Renal pelvis (tissue), 4 donors: ENCODE data around the gene PAF1. TPM values are rescaled to one million over a fixed set of nuclear protein-coding genes. Genes with fewer than 3 reads are reported as not detected.
"Not testable (repeated sequence)": the region's sequence is repeated elsewhere in the genome, so short reads cannot be mapped to it uniquely, and the experiment has no call there.

Source experiments
- DNase-seq: peaks from one replicate; pipeline ENCODE4 v3.0.0-alpha.2; 2013
- polyA plus RNA-seq, 3 donors: library from polyadenylated mRNA; unstranded; fragments of 120-200 nt; gene quantifications; one replicate each; pipeline ENCODE4 v1.2.1, GENCODE V29; 2013; ENCODE audit not compliant: insufficient read length in 3 of 3

PAF1 gene
- polyA plus RNA-seq, 3 donors: 63.3 to 79.3 (median 77.1) TPM

DNA sequence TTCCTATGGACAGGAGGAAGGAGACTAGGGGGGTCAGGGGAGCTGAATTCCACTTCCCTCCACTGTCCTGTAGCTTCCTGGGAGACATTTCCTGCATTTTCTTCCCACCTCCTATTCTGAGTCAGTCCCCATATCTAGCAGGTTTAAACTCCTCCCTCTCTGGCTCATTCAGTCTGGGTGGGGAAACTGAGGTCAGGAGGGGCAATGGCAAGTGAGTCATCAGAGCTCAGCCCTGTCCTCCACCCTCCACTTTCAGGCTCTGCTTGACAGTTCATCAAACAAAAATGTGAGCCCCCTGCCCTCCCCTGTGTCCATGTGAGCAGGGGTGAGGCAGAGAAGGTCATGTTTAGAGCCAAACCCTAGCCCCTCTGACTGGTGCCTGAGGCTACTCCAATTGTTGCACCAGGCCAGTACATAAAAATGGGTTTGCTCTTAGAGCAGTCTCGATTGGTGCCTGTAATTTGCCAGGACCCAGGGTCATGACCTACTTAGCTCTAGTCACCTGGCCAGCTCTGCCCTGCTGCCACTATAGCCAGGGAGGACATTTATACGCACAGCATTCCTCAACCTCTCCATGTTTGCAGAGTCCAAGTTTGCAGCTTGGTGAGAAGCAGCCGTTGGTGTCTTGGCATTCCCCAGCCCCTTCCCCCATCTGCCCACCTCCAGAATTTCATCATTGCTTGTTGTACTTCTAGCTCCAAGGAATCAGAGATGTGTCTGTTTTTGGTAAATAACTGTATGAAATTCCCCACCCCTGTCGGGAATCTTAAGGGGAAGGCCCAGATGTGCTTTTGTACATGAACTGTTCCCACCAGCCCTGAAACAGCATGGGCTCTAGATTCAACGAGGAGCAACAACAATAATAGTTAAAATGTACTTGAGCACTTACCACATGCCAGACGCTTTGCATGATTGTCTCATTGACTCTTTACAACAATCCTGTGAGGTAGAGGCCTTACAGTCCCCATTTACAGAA, 27.9 kb downstream of the PAF1 start:
- no peak for DNase-seq

DNA sequence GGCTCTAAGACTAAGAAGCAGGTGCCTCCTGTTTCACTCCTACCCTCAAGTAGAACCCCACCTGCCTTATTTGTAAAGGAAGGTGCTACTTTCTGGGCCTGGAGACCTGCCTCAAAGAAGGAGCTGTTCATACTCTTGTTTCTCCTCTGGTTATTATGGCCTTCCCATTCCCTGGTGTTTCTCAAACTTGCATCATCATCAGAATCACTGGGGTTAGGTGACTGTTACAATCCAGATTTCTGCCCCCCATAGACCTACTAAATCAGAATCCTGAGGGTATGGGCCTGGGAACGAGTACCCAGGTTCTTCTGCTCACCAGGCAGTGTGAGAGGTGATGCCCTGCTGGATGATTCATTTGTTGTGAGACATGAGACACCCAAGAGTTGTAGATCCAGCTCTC, 30.3 kb downstream of the PAF1 start:
- DNase-seq: no peak

DNA sequence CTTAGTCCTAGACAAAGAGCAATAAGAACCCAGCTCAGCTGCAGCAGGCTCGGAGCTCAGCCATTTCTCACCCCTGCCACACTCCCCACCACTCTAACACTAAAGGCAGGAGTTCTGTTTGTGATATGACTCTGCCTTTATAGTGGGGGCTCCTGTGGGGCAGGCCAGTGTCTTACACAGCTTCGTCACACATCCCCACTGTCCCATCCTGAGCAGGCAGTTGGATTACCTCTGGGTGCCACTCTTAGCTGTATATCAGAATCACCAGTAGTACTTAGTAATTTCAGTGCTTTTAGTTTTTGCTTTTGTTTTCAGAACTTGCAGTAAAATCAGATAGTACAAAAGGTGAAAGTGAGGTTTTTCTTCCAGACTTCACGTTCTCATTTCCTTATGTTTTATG, 31.9 kb downstream of the PAF1 start:
- no peak for DNase-seq

DNA sequence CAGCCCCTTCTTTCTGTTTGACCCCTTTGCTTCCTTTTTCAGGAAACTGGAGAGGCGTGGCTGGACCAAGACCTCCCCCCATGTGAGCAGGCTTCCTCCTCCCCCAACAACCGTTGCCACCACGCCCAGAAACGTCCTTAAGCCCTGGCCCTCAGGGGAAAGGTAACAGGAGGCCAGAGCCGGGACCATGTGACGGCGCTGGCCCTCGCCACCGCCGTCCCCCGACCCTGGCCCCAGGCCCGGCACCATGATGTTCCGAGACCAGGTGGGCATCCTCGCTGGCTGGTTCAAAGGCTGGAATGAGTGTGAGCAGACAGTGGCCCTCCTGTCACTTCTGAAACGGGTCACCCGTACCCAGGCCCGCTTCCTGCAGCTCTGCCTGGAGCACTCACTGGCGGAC, 34.3 kb downstream of the PAF1 start:
- DNase-seq: no peak

DNA sequence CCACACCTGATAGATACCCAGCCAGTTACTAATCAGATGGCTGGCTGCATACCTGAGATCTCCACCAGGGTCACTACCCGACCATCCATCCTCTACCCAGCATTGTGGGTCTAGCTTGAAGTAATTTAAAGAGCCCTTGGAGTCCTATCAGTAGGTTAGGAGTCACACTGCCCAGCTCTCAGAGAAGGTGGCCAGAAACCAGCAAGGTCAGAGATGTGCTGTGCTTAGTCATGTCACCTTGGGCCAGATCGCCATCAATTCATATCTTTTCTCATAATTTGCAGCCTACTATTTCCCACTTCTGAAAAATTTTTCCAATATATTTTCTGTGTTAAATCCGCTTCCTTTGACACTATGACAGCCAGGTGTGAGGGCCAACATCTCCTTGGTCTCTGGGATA, 34.8 kb downstream of the PAF1 start:
- no peak for DNase-seq

DNA sequence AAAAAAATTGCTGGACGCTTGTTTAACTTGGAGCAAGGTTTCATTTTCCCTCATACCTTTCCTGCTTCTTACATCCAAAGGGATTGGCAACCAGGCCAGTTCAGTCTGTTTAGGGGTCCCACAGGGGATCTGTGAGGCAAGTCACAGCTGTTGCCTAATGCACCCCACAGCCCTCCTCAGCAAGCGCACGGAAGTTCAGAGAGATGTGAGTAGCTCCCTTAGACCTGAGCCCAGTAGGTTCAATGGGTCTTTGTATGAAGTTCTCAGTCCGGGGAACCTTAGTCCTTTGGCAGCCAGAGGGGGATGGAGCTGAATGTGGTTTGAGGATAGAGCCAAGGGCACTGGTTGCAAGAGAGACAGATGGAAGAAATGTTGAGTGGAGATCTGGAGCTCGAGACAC, 35.7 kb downstream of the PAF1 start:
- no peak for DNase-seq

DNA sequence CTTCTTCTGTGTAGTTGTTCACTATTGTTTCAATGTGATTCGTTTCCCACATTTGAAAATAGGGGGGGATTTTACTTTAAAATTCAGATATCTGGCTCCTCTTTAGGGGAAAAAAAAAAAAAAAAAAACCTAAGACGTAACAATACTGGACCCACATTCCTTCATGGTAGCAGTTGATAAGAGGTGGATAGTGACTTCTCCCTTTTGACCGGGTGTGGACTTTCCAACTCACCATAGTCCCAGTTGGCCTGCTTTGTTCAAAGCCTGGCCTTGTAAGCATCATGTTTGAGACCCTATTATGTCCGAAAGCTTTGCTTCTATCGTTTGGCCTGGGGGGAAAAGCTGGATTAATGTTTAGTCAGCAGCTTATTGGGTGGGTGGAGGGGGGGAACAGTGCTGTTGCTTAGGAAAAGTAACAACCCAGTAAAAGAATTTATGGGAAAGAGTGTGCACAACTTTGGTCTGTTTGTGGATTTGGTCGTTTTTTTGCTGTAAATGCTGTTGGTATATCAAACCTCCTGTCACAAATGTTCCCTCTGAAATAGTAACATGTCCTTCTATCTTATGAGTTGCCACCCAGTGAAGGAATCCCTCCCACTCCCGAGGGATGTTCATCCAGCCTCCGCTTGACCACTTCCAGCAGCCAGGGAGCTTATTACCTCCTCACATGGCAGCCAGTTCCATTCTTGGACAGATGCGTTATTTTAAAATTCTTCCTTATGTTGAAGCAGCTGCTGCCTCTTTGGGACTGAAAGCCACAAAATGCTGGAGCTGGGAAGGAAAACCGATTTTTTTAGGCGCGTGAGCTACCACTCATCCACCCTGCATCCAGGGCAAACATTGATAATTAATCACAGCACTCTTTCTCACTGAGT, 38.3 kb downstream of the PAF1 start:
- DNase-seq: no peak

DNA sequence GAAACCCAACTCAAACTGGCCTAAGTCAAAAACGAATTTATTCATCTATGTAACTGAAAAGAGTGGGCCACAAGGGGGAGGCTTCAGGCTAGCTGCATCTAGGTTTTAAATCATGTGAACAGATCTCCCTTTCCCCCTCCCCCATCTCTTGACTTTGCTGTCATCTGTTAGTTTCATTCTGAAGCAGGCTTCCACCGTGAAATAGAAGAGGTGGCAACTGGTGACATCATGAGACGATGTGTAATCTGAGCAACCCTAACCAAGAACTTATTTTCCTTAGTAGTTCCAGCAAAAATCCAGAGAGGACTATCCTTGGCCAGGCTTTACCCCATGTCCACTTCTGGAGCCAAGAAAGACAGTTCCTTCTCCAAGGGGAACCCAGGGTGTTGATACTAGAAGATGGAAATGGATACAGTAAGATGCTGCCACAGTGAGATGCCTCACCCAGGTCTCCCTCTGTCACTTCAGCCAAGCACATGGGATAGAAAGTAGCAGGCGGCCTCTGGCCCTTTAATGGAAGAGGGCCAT, 39.3 kb downstream of the PAF1 start:
- DNase-seq: no peak

DNA sequence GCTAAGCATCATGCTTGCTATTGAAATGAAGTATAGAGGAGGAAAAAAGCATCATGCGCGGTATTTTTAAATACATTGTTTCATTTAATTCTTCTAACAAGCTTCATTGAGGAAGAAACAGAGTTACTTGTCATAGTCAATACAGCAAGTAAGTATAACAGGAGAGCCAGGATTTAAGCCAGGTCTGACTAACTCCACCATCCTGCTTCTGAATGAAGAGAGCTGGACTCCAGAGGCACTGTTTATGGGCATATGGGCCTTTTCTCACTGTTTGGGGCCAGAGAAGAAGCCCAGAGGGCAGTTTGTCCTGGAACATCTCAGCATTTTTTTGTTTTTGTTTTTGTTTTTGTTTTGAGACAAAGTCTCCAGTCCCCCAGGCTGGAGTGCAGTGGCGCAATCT, 40.8 kb downstream of the PAF1 start:
- no peak for DNase-seq

DNA sequence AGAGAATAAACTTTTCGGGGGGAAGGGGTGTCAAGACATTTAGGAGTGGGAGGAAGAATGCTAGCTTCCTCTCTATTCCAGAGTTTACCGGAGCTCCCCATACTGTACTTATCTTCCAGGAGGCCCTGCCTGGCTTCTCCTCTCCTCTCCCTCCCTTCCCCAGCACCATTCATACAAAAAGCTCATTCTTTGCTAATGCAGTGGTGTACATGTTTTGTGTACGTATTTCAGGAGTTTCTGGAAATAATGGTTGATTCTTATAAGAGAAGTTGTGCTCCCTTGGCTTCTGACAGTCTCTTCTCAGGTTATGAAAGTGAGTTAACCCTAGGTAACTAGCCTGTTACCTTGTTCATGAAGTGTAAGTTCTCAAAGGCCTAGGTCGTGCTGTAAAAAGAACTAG, 41.6 kb downstream of the PAF1 start:
- DNase-seq: no peak

DNA sequence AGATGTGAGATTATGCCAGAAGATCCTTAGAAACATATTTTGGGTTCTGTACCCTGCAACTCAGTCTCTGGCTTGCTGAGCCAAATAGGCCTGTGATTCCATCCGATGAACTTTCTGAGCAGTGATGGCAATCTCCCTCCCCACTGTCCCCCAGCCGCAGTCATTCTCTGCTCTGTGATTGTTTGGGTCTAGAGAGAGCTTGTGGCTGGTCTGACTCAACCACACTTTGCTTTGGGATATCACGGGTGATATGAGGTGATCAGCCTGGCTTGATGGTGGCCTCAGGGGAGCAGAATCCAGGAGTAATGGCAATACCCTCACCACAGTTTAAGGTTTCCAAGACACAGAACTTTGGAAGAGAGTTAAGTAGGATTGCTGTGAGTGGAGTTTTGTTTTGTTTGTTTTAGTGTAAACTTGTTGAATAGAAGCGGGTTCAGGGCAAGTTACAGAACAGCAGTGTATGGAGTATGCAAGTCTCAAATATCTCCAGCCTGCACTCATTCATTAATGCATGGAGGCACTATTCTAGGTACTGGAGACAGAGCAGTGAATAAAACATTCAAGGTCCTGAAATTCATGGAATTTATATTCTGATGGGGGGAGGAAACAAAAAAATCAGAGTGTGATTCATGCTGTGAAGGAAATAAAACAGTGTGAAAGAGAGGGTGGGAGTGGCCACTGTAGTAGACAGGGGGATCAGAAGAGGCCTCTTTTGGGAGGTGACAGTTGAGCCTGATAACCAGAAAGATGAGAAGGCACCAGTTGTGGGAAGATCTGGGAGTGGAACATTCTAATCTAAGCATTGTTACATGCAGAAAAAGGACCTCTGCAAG, 43.4 kb downstream of the PAF1 start:
- no peak for DNase-seq

DNA sequence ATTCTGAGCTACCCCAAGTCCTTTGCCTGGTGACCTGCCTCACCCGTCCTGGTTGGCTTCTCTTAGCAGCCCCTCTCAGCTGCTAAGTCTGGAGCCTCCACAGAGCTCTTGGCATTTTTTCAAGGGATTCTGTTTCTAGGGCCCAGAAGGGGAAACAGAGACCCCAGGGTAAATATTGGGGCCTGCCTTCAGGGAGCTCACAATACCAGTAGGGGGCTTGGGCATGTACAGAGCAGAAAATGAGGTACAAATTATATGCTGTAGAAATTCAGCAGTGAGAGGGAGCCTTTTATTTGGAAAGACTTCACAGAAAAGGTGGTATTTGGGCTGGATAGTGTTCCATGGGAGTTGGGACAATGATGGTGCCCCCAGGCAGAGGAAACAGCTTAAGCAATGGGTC, 45.0 kb downstream of the PAF1 start:
- DNase-seq: no peak

DNA sequence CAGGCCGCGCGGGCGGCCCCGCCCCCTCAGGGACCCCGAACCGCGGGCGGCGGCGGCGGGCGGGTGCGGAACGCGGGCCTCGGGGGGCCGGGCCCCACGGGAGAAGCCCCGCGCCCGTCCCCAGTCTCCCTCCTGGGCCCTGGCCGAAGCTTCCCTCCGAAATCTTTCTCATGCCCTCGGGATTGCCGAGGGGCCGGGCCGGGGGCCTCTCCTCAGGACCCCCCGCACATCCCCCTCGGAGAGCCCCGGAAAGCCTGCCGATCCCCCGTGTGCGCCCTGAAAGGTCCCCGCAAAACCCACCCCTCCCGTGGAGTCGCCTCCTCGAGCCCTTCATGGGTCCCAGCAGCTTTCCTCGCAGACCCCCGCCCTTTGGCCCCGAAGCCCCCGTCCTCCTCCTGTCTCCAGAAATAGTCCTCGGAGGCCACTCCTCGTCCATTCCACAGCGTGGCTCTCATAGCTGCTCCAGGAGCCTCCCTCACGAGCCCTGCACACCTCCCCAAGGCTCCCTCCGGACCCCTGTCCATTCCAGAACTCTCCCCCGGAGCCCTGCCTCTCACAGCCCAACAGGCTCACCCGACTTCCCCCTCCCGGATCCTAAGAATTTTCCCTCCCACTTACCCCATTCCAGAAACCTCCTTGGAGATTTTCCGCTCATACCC, 48.1 kb downstream of the PAF1 start:
- DNase-seq: no peak

DNA sequence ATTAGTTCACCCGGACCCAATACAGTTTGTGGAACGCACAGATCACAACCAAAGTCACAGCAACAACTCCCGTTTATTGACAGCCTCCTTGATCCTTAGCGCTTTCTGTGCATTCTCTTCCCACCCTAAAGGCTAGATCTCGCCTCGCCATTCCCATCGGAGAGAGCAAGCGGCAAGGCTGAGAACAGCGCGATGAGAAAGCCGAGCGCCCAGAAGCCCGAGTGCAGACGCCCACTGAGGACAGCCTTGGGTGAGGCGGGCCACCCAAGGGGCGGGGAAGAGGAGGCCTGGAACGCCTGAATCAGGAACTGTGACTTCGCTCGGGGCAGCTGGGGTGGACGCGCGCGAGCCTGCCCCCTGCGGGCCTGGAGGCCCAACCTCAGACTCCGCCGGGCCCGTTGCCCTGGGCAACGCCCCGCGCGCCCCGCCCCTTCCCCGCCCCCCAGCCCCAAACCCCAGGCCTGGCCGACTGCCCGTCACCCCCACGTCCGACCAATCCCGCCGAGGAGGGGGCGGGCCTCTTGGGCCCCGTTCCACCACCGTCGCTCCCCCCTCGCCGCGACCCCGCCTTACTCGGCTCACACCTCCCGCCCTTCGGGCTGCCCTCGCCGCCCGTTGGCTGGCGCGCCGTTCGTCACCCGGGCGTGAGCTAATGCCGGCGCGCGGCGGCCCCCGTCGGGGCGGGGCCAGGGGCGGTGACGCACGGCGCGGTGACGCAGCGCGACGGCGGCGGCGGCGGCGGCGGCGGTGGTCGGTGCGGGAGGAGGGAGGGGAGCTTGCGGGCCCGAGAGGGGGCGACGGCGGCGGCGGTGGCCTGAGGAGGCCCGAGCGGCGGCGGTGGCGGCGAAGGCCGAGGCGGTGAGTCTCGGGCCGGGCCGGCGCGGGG, 48.9 kb downstream of the PAF1 start, which contains the start of gene SAMD4B:
TSS of gene SAMD4B (plus strand) at position 703 of the 886 bp plus-strand sequence. CDS start 14,473 bp downstream, outside the sequence.
- DNase-seq: peak; percentile 98

DNA sequence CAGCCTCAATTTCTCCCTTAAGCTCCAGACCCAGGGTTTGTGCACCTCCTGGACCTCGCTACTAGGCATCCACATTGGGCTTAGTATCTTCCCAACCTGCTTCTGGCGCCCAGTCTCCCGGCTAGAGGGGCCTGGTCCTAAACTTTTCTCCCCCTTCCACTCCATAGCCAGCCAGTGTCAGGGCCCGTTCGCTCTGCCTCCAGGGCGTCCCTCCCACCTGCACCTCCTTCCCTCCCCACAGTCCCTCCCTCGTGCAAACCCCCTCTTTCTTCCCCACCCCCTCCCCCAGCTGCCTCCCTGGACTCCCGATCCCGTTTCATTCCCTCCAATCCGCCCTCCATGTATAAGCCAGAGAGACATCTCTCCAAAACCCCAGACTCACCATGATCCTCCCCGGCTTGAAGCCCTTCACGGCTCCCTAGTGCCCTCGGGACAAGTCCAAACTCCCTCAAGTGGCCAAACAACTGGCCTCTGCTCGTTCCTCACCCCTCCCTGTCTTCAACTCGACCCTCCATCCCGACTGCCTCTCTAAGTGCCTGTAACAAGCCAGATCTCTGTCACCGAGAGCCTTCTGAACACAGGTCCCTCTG, 49.7 kb downstream of the PAF1 start:
- no peak for DNase-seq

DNA sequence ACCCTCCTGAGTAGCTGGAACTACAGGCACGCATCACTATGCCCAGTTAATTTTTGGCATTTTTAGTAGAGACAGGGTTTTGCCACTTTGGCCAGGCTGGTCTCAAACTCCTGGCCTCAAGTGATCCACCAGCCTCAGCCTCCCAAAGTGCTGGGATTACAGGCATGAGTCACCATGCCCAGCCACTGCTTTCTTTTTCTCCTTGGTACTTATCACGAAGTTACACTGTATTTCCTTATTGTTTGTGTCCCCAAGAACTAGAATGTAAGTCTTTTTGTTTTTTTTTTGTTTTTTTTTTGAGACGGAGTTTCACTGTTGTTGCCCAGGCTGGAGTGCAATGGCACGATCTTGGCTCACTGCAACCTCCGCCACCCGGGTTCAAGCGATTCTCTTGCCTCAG, 50.8 kb downstream of the PAF1 start:
- DNase-seq: not testable (repeated sequence)

DNA sequence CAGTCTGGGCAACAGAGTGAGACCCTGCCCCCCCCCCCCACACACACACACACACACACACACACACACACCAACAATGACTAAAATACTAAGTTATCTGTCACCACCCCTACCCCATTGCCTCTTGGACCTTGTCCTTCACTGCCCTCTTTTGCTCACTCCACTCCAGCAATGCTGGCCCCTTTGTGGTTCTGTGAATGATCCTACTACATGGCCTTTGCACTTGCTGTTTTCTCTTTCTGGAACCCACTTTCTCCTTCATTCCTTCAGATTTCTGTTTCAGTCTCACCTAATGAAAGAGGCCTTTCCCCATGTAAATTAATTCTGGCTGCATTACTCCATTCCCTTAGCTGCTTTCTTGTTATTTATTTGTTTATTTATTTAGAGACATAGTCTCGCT, 51.2 kb downstream of the PAF1 start:
- no peak for DNase-seq

DNA sequence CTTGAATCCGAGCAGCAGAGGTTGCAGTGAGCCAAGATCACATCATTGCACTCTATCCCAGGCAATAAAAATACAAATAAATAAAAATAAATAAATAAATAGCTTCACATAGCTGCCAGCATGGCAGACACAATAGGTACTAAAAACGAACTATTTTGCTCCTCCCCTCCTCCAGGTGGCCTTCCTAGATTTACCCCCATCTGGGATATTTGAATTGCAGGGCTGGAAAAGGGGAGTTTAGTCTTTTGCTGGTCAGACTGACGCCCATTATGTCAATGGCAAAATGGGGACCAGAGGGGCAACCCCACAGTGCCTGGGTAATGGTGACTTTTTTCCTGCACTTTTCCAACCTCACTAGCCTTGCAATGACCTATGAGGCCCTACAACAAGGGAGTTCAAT, 54.4 kb downstream of the PAF1 start:
- no peak for DNase-seq
